Measurements from ENCODE around the gene XPO6.

XPO6 gene

GRCh38 chr16:28149011-28149888 lies 62.5 kb downstream of the XPO6 start:
- Histone ChIP-seq H3K4me3 (ENCODE audit: low read depth, low read length) (no peak overlapping the region), H3K27ac (no peak overlapping the region), H3K36me3 (replicated peaks) (peaks cover 54% of the 10 kb centered on the region), H3K27me3 (replicated peaks) (no peaks in the 10 kb centered on the region)
- DNase-seq: no peak
- in situ Hi-C loops (cut with HindIII; ENCODE audit: low pct_ligation_motif_present, low sequenced_read_pairs): no loop called here
- TF ChIP-seq, protein P1, sequence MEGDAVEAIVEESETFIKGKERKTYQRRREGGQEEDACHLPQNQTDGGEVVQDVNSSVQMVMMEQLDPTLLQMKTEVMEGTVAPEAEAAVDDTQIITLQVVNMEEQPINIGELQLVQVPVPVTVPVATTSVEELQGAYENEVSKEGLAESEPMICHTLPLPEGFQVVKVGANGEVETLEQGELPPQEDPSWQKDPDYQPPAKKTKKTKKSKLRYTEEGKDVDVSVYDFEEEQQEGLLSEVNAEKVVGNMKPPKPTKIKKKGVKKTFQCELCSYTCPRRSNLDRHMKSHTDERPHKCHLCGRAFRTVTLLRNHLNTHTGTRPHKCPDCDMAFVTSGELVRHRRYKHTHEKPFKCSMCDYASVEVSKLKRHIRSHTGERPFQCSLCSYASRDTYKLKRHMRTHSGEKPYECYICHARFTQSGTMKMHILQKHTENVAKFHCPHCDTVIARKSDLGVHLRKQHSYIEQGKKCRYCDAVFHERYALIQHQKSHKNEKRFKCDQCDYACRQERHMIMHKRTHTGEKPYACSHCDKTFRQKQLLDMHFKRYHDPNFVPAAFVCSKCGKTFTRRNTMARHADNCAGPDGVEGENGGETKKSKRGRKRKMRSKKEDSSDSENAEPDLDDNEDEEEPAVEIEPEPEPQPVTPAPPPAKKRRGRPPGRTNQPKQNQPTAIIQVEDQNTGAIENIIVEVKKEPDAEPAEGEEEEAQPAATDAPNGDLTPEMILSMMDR (IDR thresholded peaks at IDR 0.05; ENCODE audit: low read depth, low read length, missing control alignments): no peak

DNA sequence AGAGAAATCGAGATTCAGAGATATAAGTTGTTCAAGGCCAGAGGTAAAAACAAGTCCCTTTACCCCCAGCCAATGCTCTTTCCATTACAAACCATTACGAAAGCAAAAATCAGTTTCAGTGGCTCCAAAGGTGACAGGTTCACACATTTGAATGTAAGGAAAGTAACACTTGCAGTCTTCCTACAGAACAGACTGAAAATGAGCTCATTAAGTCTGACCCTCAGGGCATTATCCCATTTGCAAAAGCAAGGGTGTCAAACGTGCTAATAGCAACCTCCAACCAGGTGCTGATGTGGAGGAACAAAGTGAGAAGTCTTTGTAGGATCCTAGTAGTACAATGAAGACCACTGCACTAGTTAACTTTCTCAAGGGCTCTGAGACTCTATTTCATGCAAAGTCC lies 65.2 kb downstream of the XPO6 start:
- Histone ChIP-seq H3K27me3 (replicated peaks) (no peaks in the 10 kb centered on the region), H3K4me3 (ENCODE audit: low read depth, low read length) (no peak overlapping the region), H3K27ac (no peak overlapping the region), H3K36me3 (replicated peaks) (peaks cover 42% of the 10 kb centered on the region)
- TF ChIP-seq, protein P1 (IDR thresholded peaks at IDR 0.05; ENCODE audit: low read depth, low read length, missing control alignments): no peak
- in situ Hi-C loops (cut with HindIII; ENCODE audit: low pct_ligation_motif_present, low sequenced_read_pairs): no loop called here
- DNase-seq: no peak

DNA sequence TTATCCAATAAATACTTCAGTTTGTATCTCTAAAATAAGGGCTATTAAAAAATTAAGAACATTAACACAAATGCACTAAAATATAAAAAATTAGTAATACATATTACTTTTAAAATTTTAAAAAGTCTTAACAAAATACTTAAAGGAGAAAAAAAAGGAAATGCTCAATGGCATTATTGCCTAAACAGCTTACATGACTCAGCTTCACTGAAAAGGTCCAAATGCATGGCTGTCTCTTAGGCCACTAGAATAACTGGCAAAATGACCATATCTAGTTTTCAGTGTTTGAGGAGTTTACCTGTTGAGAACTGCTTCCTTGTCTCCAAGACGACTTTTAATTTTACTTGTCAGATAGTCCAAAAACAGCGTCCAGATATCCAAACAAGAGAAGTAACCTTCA lies 66.0 kb downstream of the XPO6 start:
- TF ChIP-seq, protein P1 (IDR thresholded peaks at IDR 0.05; ENCODE audit: low read depth, low read length, missing control alignments): no peak
- no peak overlapping the region for H3K27ac ChIP-seq

GRCh38 chr16:28140788-28141618 lies 70.8 kb downstream of the XPO6 start:
- in situ Hi-C loops (cut with HindIII; ENCODE audit: low pct_ligation_motif_present, low sequenced_read_pairs): no loop called here
- no peak overlapping the region for H3K4me3 ChIP-seq (ENCODE audit: low read depth, low read length)
- no peak for DNase-seq
- peaks cover 32% of the 10 kb centered on the region for H3K36me3 ChIP-seq (replicated peaks)
- no peaks in the 10 kb centered on the region for H3K27me3 ChIP-seq (replicated peaks)
- H3K27ac ChIP-seq: no peak overlapping the region
- TF ChIP-seq, protein P1 (IDR thresholded peaks at IDR 0.05; ENCODE audit: low read depth, low read length, missing control alignments): no peak

More for the DNA sequence above, 66.0 kb downstream of the XPO6 start:
- Histone ChIP-seq H3K27me3 (replicated peaks) (no peaks in the 10 kb centered on the region), H3K4me3 (ENCODE audit: low read depth, low read length) (no peak overlapping the region), H3K36me3 (replicated peaks) (peaks cover 42% of the 10 kb centered on the region)
- DNase-seq: no peak
- in situ Hi-C loops (cut with HindIII; ENCODE audit: low pct_ligation_motif_present, low sequenced_read_pairs): no loop called here

DNA sequence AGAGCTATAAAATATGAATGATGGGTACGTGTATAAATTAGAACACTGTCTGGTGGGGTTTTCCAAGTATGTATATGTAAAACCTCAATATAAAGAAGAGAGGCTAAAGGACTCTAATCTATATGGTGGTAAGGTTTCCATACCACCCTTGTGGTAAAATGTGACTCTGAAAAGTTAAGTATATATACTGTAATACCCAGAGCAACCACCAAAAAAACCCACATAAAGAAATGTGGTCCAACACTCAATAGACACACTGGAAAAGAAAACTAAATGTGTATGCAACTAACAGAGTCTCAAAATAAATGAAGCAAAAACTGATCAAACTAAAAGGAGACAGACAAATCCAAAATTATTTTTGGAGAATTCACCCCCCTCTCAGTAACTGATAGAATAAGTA lies 72.2 kb downstream of the XPO6 start:
- Histone ChIP-seq H3K36me3 (replicated peaks) (peaks cover 30% of the 10 kb centered on the region), H3K27me3 (replicated peaks) (no peaks in the 10 kb centered on the region), H3K27ac (no peak overlapping the region), H3K4me3 (ENCODE audit: low read depth, low read length) (no peak overlapping the region)
- in situ Hi-C loops (cut with HindIII; ENCODE audit: low pct_ligation_motif_present, low sequenced_read_pairs): no loop called here
- no peak for DNase-seq
- TF ChIP-seq, protein P1 (IDR thresholded peaks at IDR 0.05; ENCODE audit: low read depth, low read length, missing control alignments): no peak

All from brain microvascular endothelial cell (primary cell).